Activated CD4-positive, alpha-beta memory T cell treated with anti-CD3 and anti-CD28 coated beads, Interleukin-2, amount 10 ng/mL, durations not matched to agents 7 days and 5 days (primary cell): ENCODE results near the gene CLUH. TPM values are rescaled to one million over a fixed set of nuclear protein-coding genes. Genes with fewer than 3 reads are reported as not detected.
"Not testable (repeated sequence)": the region's sequence is repeated elsewhere in the genome, so short reads cannot be mapped to it uniquely, and the experiment has no call there.

Experiments used
- CTCF ChIA-PET: fragments of 350-600 bp; sonication (Branson Sonifier 250); formaldehyde crosslinking; loops from one replicate; lab custom pipeline; 2021; ENCODE audit warnings: antibody characterized with exemption, inconsistent platforms; lab: Charles Lee
- POLR2A ChIA-PET: fragments of 350-600 bp; sonication (Branson Sonifier 250); formaldehyde crosslinking; loops from one replicate; lab custom pipeline; 2021; ENCODE audit warnings: antibody characterized with exemption; lab: Charles Lee
- DNase-seq: peaks from one replicate; pipeline ENCODE4 v3.0.0-alpha.2; 2020
- H3K27ac Mint-ChIP-seq: one replicate; pipeline ENCODE4 v1.8.0; 2021; ENCODE audit warnings: mild to moderate bottlenecking, mixed read lengths
- H3K27me3 Mint-ChIP-seq: one replicate; pipeline ENCODE4 v1.8.0; 2021; ENCODE audit warnings: mixed read lengths
- H3K36me3 Mint-ChIP-seq: one replicate; pipeline ENCODE4 v1.8.0; 2021; ENCODE audit warnings: low read depth, mixed read lengths
- H3K4me1 Mint-ChIP-seq: one replicate; pipeline ENCODE4 v1.8.0; 2021; ENCODE audit warnings: mixed read lengths
- H3K4me3 Mint-ChIP-seq: one replicate; pipeline ENCODE4 v1.8.0; 2021; ENCODE audit warnings: mild to moderate bottlenecking, mixed read lengths
- H3K9me3 Mint-ChIP-seq: one replicate; pipeline ENCODE4 v1.8.0; 2021; ENCODE audit warnings: mixed read lengths
- total RNA-seq, 2 experiments: library from RNA; stranded (reverse); gene quantifications; one replicate each; pipeline ENCODE4 v1.2.3, GENCODE V29; 2021

CLUH gene
- total RNA-seq, 2 experiments from 2014 or later, result 36.4 to 37.9 TPM

DNA sequence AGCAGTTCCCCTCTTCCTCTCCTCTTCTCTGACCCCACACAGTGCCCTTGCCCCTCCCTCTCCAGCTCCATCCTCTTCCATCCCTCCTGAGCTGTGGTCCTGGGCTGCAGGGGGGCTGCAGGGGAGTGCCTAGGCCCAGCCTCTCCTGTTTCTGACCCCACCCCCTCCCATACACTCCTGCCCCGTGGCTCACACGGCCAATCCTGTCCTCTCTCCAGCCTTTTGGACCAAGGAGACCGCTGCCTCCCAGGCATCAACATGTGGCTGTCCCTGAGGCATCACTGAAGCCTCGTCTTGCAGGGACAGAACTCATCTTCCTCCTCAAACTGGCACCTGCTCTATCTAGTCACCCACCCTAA is 6.7 kb downstream of the CLUH start:
- H3K27me3 Mint-ChIP-seq, result no peaks in the 10 kb centered on the region
- peaks cover 12% of the 10 kb centered on the region for H3K36me3 Mint-ChIP-seq
- H3K4me1 Mint-ChIP-seq, result peaks cover 18% of the 10 kb centered on the region
- POLR2A ChIA-PET, result no interaction called here
- DNase-seq, result no peak
- H3K9me3 Mint-ChIP-seq, result no peaks in the 10 kb centered on the region
- CTCF ChIA-PET, result no interaction called here
- no peak overlapping the region for H3K4me3 Mint-ChIP-seq
- no peak overlapping the region for H3K27ac Mint-ChIP-seq

GRCh38 chr17:2704031-2704889 is 7.3 kb downstream of the CLUH start:
- H3K36me3 Mint-ChIP-seq, result peaks cover 12% of the 10 kb centered on the region
- ChIA-PET POLR2A (no interaction called here), CTCF (no interaction called here)
- DNase-seq, result no peak
- H3K27me3 Mint-ChIP-seq, result no peaks in the 10 kb centered on the region
- H3K9me3 Mint-ChIP-seq, result no peaks in the 10 kb centered on the region
- no peak overlapping the region for H3K4me3 Mint-ChIP-seq
- no peak overlapping the region for H3K27ac Mint-ChIP-seq
- H3K4me1 Mint-ChIP-seq, result peaks cover 12% of the 10 kb centered on the region

- no peak for DNase-seq
- POLR2A ChIA-PET, result no interaction called here
- Mint-ChIP-seq H3K4me3 (no peak overlapping the region), H3K27me3 (no peaks in the 10 kb centered on the region), H3K27ac (no peak overlapping the region), H3K9me3 (no peaks in the 10 kb centered on the region), H3K4me1 (peaks cover 5% of the 10 kb centered on the region), H3K36me3 (peaks cover 12% of the 10 kb centered on the region)
- CTCF ChIA-PET, result no interaction called here
Measured at GRCh38 chr17:2703606-2704005, 8.0 kb downstream of the CLUH start.

- Mint-ChIP-seq H3K4me1 (peaks cover 1% of the 10 kb centered on the region), H3K36me3 (peaks cover 12% of the 10 kb centered on the region), H3K27me3 (no peaks in the 10 kb centered on the region), H3K9me3 (no peaks in the 10 kb centered on the region), H3K27ac (no peak overlapping the region), H3K4me3 (no peak overlapping the region)
- CTCF ChIA-PET, result no interaction called here
- no peak for DNase-seq
- POLR2A ChIA-PET, result no interaction called here
Measured at GRCh38 chr17:2703181-2703580, 8.4 kb downstream of the CLUH start.

GRCh38 chr17:2701996-2702741 is 9.4 kb downstream of the CLUH start:
- no peak for DNase-seq
- Mint-ChIP-seq H3K27me3 (no peaks in the 10 kb centered on the region), H3K27ac (no peak overlapping the region), H3K9me3 (no peaks in the 10 kb centered on the region), H3K4me1 (no peaks in the 10 kb centered on the region), H3K36me3 (peaks cover 12% of the 10 kb centered on the region), H3K4me3 (no peak overlapping the region)
- POLR2A ChIA-PET, result no interaction called here
- CTCF ChIA-PET, result interaction anchor here (0.5 kb wide), 1 partner anchor 40 kb away, joined by 3 read pairs; no protein-coding TSS in a partner anchor

GRCh38 chr17:2701161-2701995 is 10.2 kb downstream of the CLUH start:
- H3K36me3 Mint-ChIP-seq, result peaks cover 12% of the 10 kb centered on the region
- H3K4me1 Mint-ChIP-seq, result no peaks in the 10 kb centered on the region
- no peaks in the 10 kb centered on the region for H3K27me3 Mint-ChIP-seq
- ChIA-PET POLR2A (no interaction called here), CTCF (no interaction called here)
- no peak overlapping the region for H3K27ac Mint-ChIP-seq
- no peaks in the 10 kb centered on the region for H3K9me3 Mint-ChIP-seq
- no peak overlapping the region for H3K4me3 Mint-ChIP-seq
- no peak for DNase-seq

GRCh38 chr17:2700491-2701141 is 10.9 kb downstream of the CLUH start:
- CTCF ChIA-PET, result no interaction called here
- no peak for DNase-seq
- no peak overlapping the region for H3K27ac Mint-ChIP-seq

DNA sequence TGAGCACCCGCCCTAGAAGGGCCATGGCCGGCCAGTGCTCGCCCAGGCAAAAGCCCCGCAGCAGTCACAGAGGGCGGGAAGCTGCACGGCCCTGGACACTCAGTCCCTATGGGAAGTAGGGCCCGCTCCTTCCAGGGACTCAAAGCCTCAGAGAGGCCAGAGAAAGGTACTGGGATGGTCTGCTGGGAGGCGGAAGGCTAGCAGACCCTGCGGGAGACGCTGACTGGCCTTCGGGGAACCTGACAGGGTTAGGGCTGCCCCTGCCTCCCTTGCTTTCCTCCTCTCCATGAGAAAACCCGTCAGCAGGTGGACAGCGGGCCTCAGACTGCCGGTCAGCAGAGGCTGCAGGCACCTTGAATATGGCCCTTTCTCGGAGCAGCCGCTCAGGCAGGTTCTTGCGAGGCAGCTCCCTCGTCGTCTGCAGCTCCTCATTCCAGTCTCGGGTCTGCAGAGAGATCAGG is 11.5 kb downstream of the CLUH start:
- no peak overlapping the region for H3K4me3 Mint-ChIP-seq
- peaks cover 12% of the 10 kb centered on the region for H3K36me3 Mint-ChIP-seq
- no peak overlapping the region for H3K27ac Mint-ChIP-seq
- CTCF ChIA-PET, result no interaction called here
- no peaks in the 10 kb centered on the region for H3K4me1 Mint-ChIP-seq
- H3K9me3 Mint-ChIP-seq, result no peaks in the 10 kb centered on the region
- no peaks in the 10 kb centered on the region for H3K27me3 Mint-ChIP-seq
- DNase-seq, result no peak
- POLR2A ChIA-PET, result no interaction called here

More at GRCh38 chr17:2700491-2701141, 10.9 kb downstream of the CLUH start:
- Mint-ChIP-seq H3K4me1 (no peaks in the 10 kb centered on the region), H3K4me3 (no peak overlapping the region), H3K27me3 (no peaks in the 10 kb centered on the region), H3K9me3 (no peaks in the 10 kb centered on the region), H3K36me3 (peaks cover 12% of the 10 kb centered on the region)
- POLR2A ChIA-PET, result no interaction called here

- H3K27ac Mint-ChIP-seq, DNase-seq, H3K27me3 Mint-ChIP-seq, H3K9me3 Mint-ChIP-seq, POLR2A ChIA-PET, H3K4me3 Mint-ChIP-seq, H3K4me1 Mint-ChIP-seq, CTCF ChIA-PET: not testable (repeated sequence)
- H3K36me3 Mint-ChIP-seq, result peaks cover 12% of the 10 kb centered on the region
Measured at GRCh38 chr17:2699216-2699805, 12.3 kb downstream of the CLUH start.

DNA sequence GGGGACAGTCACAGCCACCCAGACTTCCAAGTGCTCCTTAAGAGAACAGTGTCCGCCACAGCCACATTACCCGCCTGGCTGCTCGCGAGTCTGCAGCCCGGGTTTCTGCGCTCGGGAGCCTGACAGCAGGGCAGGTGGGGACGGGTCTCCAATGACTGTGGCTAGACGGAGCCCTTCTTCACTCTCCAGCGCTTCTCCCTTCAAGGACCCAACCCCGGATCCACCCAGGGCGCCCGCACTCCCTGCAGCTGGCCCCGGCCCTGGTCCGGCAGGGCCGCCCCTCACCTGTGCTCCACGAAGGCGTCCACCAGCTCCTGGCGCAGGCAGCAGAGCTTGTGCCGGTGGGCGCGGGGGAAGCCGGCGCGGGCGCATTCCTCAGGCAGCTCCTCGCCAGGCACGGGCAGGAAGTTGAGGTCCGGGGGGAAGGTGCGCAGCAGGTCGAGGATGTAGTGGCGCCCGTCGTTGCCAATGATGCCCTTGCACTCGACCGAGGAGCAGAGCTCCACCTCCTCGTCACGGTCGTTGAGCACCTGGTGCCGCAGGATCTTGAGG is 13.9 kb downstream of the CLUH start:
- no peak overlapping the region for H3K27ac Mint-ChIP-seq
- no peaks in the 10 kb centered on the region for H3K27me3 Mint-ChIP-seq
- peaks cover 14% of the 10 kb centered on the region for H3K36me3 Mint-ChIP-seq
- H3K4me1 Mint-ChIP-seq, result no peaks in the 10 kb centered on the region
- no peaks in the 10 kb centered on the region for H3K9me3 Mint-ChIP-seq
- ChIA-PET POLR2A (interaction anchor here (1.0 to 2.6 kb wide), 2 partner anchors 11 to 13 kb away, joined by 3 to 11 read pairs; no protein-coding TSS in a partner anchor), CTCF (no interaction called here)
- no peak for DNase-seq
- H3K4me3 Mint-ChIP-seq, result no peak overlapping the region

DNA sequence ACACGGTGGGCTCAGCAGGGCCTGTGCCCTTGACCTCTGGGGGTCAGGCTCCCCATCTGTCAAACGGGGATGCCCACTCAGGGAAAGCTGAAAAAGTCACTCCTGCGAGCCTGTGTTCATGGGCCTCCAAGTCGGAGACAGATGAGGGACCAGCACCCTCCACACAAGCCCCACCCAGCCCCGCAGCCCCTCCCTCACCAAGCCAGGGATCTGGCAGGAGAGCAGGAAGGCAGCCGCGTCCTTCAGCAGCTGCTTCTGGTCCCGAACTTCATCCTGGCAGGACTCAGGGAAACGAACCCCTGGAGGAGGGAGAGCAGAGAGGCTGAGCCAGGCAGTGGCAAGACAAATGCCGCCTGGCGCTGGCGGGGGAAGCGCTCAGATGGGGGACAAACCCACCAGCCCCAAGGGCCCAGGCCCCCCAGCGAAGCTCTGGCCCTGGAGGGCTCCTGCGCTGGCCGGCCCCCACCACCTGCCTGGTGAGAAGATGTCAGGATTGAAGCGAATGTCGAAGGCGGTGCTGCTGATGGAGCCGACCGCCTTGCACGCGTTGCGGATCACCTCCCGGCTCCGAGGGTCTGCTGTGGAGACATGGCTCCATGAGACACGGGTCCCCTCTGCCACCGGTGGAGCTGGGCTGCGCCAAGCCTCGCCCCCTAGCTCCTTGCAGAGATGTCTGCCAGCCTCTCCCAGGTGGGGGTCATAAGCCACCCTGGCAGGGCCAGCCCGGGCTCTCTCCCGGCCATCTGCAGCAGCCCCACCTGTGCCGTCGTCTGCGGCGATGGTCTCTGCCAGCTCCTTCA is 15.4 kb downstream of the CLUH start:
- DNase-seq, result no peak
- H3K27ac Mint-ChIP-seq, result no peak overlapping the region
- H3K9me3 Mint-ChIP-seq, result no peaks in the 10 kb centered on the region

More for the DNA sequence above, 15.4 kb downstream of the CLUH start:
- H3K4me3 Mint-ChIP-seq, result no peak overlapping the region
- CTCF ChIA-PET, result no interaction called here
- POLR2A ChIA-PET, result interaction anchor here (1.3 to 2.6 kb wide), 3 partner anchors 9 to 14 kb away, joined by 3 to 11 read pairs (median 7); no protein-coding TSS in a partner anchor
- peaks cover 10% of the 10 kb centered on the region for H3K36me3 Mint-ChIP-seq
- no peaks in the 10 kb centered on the region for H3K4me1 Mint-ChIP-seq
- H3K27me3 Mint-ChIP-seq, result no peaks in the 10 kb centered on the region
